ENCODE measurements around the gene IL9.

Gene IL9

GRCh38 chr5:135846311-135846710 lies 49.3 kb downstream of the IL9 start:
- no peak for DNase-seq (ENCODE audit: extremely low read depth, low read depth)
- no peak overlapping the region for H3K4me3 ChIP-seq (replicated peaks; ENCODE audit: low read depth, low read length)
- TF ChIP-seq, protein P1, sequence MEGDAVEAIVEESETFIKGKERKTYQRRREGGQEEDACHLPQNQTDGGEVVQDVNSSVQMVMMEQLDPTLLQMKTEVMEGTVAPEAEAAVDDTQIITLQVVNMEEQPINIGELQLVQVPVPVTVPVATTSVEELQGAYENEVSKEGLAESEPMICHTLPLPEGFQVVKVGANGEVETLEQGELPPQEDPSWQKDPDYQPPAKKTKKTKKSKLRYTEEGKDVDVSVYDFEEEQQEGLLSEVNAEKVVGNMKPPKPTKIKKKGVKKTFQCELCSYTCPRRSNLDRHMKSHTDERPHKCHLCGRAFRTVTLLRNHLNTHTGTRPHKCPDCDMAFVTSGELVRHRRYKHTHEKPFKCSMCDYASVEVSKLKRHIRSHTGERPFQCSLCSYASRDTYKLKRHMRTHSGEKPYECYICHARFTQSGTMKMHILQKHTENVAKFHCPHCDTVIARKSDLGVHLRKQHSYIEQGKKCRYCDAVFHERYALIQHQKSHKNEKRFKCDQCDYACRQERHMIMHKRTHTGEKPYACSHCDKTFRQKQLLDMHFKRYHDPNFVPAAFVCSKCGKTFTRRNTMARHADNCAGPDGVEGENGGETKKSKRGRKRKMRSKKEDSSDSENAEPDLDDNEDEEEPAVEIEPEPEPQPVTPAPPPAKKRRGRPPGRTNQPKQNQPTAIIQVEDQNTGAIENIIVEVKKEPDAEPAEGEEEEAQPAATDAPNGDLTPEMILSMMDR (IDR thresholded peaks at IDR 0.05; ENCODE audit: low read depth, low read length, missing control alignments): no peak

DNA sequence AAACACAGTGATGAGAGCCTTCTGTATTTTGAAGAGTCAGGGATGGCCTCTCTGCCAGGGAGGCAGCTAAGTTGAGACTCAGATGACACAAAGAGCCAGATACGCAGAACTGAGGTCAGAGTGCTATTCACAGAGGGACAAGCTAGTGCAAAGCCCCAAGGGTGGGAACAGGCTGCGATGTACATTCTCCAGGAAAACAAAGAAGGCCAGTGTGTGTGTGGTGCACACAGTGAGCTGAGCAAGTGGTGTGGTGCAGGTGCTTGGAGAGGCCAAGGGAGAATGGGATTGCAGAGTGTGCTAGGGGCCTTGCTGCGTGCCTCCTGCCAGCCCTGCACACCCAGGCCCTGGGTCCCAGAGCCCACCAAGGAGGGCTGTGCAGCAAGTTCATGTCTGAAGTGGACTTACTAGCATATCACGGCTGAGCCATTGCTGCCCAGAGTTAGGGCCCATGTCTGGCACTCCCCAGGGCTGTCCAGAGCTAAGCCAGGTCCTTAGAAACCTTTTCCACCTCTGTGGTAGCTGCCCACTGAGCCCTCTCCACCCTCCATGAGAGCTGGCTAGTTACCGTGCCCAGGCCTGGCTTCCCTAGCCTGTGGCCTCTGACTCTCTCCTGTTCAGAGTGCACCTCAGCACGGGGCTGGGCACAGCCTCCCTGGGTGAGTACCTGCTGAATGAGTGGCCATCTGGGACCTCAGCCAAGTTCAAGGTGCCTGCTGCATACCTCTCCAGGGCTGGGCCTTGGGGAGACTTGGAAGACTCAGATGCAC lies 51.9 kb downstream of the IL9 start:
- DNase-seq (ENCODE audit: extremely low read depth, low read depth): no peak
- TF ChIP-seq, protein P1 (IDR thresholded peaks at IDR 0.05; ENCODE audit: low read depth, low read length, missing control alignments): no peak
- H3K4me3 ChIP-seq (replicated peaks; ENCODE audit: low read depth, low read length): no peak overlapping the region

- H3K4me3 ChIP-seq (replicated peaks; ENCODE audit: low read depth, low read length): no peak overlapping the region
- no peak for DNase-seq (ENCODE audit: extremely low read depth, low read depth)
- TF ChIP-seq, protein P1 (IDR thresholded peaks at IDR 0.05; ENCODE audit: low read depth, low read length, missing control alignments): no peak
Measured at GRCh38 chr5:135842737-135843136, 52.9 kb downstream of the IL9 start.

All from HFF-Myc (cell line).